Right ventricle myocardium inferior (tissue), 1 donor: ENCODE results near the gene HCN4. TPM values are rescaled to one million over a fixed set of nuclear protein-coding genes. Genes with fewer than 3 reads are reported as not detected.

Source experiments
- ATAC-seq: fragments of 200-7000 bp; cut with Tn5 transposase; one replicate; pipeline ENCODE4 v1.9.1; 2020; ENCODE audit warnings: mild to moderate bottlenecking, moderate library complexity
- DNase-seq: peaks from one replicate; pipeline ENCODE4 v3.0.0; 2021; ENCODE audit errors: missing footprints
- intact Hi-C: fragments of 100-400 bp; cut with DNase I; formaldehyde crosslinking; loops from one replicate; pipeline ENCODE4 v1.11.0; 2022
- total RNA-seq: library from RNA; stranded (reverse); fragmentation: NEBNext Ultra II Directional; extraction: Animal tissue kit (Norgen Biotek cat#: 25700); gene quantifications from one replicate; pipeline ENCODE4 v1.2.1, GENCODE V29; 2021
- donor health status: DM: no; HTN: yes; CAD: no; lungs with severe emphysema.

The HCN4 gene
- total RNA-seq, 1 donor from 2014 or later: 21.4 TPM

DNA sequence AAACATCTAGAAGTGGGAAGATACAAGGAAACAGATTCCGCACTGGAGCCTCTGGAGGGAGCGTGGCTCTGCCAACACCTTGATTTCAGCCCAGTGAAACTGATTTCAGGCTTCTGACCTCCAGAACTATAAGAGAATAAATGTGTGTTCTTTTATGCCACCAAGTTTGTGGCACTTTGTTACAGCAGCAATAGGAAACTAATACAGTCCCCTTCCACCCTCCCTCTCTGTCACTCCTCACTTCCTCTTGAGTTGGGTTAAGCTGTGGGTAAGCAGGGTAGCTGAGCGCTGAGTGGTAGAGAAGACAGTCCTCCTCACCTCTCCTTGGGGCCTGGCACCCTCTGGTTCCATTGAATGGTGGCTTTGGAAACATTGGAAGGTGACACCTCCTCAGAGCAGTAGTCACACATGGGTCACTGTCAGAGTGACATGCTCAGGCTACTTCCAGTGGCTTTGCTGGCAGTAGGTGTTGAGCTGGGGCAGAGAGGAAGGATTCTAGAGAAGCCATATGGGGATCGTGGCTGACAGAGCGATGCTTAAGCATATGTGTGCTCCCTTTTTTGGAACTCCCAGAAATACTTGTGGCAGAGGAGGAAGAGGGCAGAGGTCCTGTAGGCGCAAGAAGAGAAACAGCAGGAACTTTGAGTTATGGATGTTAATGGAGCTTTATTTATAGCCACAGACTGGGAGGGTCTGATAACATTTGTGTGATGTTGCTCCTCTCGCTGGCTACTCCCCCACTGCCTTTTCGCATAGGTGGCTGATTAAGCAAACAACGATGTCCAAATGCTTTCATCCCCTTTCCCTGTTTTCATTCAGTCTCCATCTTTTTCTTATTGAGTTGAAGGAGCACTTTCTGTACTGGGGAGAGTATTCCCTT lies 14.8 kb upstream of the HCN4 start:
- ATAC-seq (peak; percentile 21), DNase-seq (no peak)
- intact Hi-C loops: no loop called here

DNA sequence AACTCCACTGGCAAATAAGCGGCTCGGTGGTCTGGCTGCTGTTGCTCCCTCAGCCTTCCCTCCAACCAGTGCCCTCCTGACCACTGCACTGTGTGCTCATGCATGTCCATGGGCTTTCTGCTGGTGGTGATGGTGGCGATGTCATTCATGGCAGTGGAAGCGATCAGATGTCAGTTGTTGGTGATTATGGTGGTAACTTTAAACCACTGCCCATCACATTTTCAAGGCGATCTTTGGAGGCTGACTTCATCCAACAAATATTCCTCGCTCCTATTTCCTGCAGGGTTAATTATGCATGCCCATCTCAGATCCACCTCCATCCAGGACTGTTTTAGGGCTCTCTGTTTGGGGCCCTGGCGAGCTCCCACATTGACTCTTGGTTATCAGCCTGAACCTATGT lies 13.4 kb upstream of the HCN4 start:
- no peak for ATAC-seq
- intact Hi-C loops: no loop called here
- DNase-seq: no peak

DNA sequence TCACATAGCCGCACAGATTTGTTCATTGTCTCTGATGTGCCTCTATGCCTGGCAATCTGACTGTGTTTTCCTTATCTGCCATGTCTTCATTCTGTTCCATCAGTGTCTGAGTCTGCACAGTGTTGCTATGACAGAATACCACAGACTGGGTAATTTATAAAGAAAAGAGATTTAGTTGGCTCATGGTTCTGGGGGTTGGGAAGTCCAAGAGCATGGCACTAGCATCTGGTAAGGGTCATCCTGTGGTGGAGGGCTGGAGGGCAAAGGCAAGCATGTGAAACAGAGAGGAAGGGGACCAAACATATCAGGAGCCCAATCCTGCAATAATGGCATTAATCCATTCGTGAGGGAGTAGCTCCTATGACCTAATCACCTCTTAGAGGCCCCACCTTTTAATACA lies 11.9 kb upstream of the HCN4 start:
- intact Hi-C loops: no loop called here
- no peak for ATAC-seq

DNA sequence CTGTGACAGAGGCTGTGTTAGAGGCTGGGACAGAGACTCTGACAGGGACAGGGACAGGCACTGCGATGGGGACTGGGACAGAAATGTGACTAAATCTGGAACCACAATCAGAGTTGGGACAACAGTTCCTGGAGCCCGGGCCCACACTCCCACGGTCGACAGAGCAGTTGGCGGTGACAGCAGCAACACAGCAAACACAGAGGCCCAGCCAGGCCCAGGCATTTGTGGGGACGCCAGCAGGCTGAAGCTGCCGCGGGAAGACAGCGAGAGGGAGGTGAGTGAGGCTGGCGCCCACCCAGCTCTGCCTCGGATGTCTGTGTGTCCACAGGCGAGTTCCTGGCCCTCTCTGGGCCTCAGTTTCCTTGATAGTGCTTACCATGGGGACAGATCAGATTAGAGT lies 9.3 kb upstream of the HCN4 start:
- ATAC-seq: peak; percentile 38
- DNase-seq: no peak

More for the DNA sequence above, 11.9 kb upstream of the HCN4 start:
- DNase-seq: no peak

DNA sequence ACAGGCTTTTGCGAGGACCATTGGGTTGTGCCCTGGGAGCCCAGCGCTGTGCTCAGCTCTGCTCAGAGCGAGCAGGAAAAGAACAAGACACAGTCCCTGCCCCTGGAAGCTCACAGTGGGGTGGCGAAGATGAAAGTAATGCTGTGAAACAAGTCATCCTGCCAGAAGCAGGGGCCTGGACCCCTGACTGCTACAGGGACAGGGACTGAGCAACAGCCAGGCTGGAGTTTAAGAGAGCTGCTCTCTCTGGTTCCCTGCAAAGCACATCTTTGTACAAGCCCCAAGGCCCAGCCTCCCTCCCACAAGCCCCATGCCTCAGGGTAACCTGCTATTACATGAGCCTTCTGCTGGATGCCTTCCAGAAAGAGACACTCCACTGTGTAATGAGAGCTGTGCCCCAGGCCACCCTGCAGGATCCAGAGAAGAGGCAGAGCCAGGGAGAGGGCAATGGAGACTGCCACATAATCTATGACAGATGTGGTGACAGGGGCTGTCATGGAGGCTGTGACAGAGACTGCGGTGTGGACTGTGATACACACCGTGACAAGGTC lies 7.1 kb upstream of the HCN4 start:
- intact Hi-C loops: loop anchor here (2.0 kb wide), 1 partner anchor 19 kb away; no protein-coding TSS in a partner anchor
- no peak for DNase-seq
- peak; percentile 65 for ATAC-seq

More for the DNA sequence above, 9.3 kb upstream of the HCN4 start:
- intact Hi-C loops: no loop called here

DNA sequence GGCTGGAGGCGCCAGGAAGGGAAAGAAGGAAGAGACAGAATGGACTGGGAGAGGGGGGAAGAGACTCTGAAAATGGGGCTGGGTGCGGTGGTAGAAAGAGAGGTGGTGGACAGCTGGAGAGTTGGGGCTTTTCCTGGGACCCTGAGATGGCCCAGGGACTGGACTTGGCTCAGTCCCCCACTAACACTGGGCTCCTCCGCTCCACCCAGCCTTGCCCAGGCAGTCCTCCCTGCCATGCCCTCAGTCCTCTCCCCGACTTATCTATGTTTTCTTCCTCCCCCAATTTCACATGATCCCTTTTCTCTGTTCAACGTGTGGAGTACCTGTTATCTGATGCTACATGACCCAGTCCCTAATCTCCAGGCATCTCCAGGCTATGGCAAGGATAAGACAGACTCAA lies 6.3 kb upstream of the HCN4 start:
- intact Hi-C loops: loop anchor here (2.0 kb wide), 1 partner anchor 20 kb away; no protein-coding TSS in a partner anchor
- ATAC-seq: peak; percentile 18

DNA sequence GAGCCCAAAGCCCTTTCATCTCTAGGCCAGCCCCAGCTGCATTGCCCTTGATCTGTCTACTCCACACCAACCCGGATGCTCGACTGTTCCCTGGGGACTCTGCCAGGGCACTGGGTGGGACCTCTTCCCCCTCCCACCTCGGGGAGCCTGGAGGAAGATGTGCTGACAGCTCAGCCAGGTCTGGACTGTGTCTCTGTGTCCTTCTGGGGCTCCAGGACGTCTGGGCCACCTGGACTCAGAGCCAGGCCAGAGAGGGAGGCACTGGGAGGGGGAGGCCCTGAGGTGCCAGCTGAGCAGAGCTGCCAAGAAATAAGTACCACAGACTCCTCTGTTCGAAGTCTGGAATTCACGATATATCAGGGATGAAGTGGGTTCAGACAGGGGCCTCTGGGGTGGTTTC lies 5.8 kb upstream of the HCN4 start:
- intact Hi-C loops: loop anchor here (2.0 to 5.0 kb wide), 2 partner anchors 20 to 143 kb away; no protein-coding TSS in a partner anchor
- ATAC-seq: peak; percentile 93
- DNase-seq: peak; percentile 85

More for the DNA sequence above, 6.3 kb upstream of the HCN4 start:
- DNase-seq: no peak

DNA sequence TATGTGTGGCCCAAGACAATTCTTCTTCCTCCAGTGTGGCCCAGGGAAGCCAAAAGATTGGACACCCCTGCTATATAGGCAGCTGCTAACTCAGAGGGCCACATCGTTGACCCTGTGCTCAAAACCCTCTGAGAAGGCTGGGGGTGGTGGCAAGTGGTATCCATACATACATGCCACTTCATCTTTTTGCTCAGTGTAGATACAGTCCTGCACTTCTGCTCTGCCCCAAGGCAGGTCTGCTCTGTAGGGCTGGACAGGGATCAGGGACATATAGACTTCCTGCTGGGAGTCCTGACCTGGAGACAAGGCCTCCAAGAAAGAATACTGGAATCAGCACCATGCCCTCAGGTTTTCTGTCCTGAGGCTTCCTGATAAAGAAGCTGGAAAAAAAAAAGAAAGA lies 4.5 kb upstream of the HCN4 start:
- intact Hi-C loops: loop anchor here (5.0 kb wide), 1 partner anchor 144 kb away; no protein-coding TSS in a partner anchor
- no peak for ATAC-seq
- DNase-seq: no peak

DNA sequence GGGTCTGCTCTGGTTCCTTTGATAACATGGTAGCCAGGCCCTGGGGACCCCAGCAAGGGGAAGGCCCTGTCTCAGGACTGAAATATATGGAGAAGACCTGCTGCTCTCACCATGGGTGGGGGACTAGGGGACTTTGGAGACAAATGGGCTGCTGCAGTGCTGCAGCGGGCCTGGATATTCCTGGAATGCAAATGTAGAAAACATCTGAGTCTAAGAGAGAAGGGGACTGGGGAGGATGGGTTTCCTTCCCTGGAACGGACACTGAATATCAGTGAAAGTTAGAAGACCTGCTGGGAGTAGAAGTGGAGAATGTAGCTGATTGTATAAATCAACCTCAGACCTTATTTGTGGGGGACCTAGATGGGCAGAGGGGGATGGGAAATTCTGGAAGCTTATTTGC lies 3.1 kb upstream of the HCN4 start:
- no peak for DNase-seq
- intact Hi-C loops: loop anchor here (5.0 kb wide), 1 partner anchor 145 kb away; no protein-coding TSS in a partner anchor
- ATAC-seq: no peak

DNA sequence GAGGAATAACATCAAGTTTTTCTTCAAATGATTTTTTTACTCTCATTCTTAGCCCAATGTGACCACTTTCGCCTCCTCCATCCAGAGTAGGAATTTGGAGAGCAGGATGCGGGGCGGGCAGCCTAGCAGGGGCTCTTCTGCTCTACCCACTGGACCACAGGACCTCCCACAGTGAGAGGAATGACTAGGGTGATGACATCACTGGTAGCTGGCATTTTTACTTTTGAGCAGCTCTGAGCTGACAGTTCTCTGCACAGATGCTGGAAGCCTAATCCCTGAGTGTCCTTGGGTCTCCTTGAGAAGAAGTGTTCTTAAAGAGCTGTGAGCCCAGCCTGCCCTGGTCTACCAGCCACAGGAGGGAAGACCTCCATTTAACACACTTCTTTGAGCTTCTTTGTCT lies 1.4 kb upstream of the HCN4 start:
- DNase-seq (no peak), ATAC-seq (no peak)
- intact Hi-C loops: loop anchor here (5.0 kb wide), 1 partner anchor 147 kb away; no protein-coding TSS in a partner anchor

DNA sequence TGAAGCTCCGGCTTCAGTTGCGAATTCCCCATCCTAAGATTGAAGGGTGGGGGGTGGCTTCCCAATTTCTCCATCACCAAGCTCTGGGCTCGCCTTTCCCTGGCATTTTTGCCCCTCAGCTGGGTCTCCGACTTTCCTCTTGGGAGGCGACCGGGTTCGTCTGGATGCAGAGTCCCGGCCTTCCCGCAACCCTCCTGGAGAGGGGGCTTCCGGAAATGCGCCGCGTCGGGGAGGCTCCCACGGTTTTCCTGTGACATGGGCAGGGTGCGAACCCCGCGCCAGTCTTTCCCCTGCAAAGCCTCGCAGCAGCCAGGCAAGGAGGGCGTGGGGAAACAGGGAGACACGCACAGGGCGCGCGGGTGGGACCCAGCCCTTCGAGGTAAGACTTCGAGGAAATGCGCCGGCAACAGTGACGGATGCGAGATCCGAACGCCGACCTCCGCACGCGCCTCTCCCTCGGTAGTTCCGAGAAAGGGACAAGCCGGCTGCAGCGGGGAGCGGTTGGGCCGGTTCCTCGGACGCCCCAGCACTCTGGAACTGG lies 466 bp upstream of the HCN4 start:
- intact Hi-C loops: loop anchor here (5.0 to 10.0 kb wide), 2 partner anchors 62 to 266 kb away; partner anchors contain the start of gene NPTN
- ATAC-seq (no peak), DNase-seq (no peak)

DNA sequence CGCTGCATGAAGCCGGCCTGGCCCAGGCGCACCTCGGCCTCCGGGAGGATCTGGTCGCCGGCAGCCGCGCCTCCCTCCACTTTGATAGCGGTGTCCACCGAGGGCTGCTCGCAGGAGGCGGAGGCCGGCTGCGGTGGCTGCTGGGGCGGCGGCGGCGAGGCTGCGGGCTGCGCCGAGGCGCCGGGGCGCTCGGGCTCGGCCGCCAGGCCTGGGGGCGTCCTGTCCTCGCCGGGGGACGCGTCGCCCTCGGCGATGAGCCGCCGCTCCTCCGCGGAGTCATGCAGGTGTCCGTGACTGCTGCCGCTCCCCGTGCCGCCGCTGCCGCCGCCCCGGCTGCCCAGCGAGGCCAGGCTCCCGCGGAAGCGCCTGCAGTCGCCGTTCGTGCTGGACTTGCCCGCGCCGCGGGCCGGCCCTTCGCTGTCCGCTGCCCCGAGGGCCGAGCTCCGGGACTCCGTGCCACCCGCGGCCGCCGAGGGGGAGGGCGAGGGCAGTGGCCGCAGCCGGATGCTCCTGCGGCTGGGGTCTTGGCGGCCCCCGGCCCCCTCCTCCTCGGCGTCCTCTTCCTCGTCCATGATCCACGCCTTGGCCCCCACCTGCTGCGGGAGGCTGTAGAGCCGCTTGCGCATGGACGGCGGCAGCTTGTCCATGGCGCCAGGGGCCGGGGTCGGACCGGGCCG lies 996 bp downstream of the HCN4 start:
- DNase-seq (no peak), ATAC-seq (no peak)
- intact Hi-C loops: loop anchor here (5.0 to 10.0 kb wide), 2 partner anchors 60 to 267 kb away; partner anchors contain the start of gene NPTN

DNA sequence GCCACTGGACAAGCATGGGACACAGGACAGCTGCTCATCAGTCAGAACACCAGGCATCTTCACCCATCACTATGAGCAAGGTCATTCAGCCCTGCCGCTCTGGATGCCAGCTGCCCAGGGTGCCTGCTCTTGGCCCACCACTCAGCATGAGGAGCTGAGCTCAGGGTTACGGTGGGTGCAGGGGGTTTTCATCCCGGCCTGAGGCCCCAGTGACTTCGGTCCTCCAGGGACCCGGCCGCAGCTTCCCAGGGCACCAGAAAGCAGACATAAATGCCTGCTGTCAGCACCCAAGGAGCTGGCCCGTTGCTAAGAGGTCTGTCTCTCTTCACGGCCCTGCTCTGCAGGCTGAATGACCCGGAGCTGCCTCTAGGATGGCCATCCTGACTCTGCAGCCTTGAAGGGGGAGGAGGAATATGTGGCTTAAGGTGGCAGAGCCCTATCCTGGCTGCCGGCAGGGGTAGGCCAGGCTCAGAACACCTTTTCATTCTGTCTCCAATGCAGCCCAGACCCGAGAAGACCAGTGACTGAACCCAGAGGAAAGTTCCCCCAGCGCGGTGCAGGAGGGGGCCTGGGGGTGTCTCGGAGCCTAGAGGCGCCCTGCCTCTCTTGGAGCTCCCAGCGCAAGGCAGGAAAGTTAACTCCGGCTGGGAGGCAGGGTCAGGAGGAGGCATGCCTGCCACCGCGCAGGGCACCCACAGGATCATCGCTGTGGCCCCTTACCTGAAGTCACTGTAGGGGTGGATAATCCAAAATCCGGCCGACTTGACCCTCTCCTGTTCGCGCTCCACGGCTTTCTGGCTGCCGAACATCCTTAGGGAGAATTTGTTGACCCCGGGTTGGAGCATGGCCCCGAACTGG lies 1.8 kb downstream of the HCN4 start:
- no peak for DNase-seq
- intact Hi-C loops: loop anchor here (5.0 to 10.0 kb wide), 2 partner anchors 60 to 268 kb away; partner anchors contain the start of gene NPTN
- peak; percentile 49 for ATAC-seq

DNA sequence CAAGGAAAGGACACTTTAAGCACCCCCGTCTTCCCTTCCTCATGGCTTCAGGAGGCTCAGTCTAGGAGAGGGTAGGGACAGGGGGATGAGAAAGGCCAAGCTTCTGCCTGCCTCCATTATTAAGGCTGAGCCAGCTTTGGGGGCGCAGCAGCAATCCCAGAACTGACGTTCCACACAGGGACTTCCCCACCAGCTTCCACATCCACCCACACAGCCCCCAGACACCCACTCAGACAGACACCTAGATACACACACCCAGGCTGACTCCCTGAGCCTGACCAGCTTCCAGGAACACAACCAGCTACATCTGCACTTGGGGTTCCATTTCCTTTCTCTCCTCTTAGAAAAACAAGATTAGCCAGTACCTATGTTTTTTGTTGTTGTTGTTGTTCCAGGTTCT lies 4.7 kb downstream of the HCN4 start:
- intact Hi-C loops: loop anchor here (10.0 kb wide), 1 partner anchor 271 kb away; the partner anchor contains the start of gene NPTN
- ATAC-seq: no peak
- no peak for DNase-seq

DNA sequence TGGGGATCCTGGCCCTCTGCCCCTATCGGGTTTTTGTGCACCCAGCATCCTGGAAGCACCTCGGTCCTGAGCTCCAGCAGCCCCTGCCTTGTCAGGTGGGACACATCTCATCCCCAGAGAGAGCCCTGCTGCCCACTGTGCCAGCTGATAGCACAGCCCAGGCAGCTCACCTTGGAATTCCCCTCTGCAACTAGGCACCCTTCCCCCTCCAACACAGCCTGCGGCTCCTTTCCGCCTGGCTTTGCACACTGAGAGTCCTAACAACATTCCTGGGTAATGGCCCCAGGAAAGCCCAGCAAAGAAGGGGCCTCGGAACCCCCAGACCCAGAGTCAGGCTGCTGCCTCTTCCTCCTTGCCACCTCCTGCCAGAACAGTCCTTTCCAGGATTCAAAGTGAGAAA lies 5.9 kb downstream of the HCN4 start:
- no peak for DNase-seq
- intact Hi-C loops: loop anchor here (10.0 kb wide), 1 partner anchor 272 kb away; the partner anchor contains the start of gene NPTN
- no peak for ATAC-seq

DNA sequence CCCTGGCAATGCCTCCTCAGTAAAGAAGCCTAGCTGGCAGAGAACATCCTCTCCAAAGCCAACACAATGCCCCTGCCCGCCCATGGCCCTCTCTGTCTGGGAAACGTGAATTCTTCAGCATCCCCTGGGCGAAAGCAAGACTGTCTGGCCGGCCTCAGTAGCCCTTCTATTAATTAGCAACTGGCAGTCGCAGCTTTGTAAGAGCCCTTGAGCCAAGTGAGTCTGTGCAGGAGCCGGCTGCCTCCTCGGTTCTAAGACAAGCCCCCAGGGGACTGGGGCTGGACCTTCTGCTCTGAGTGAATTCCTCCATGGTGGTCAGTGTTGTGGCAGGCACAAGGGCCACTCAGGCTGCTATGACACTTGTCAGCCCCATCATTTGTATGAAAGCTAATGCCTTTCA lies 7.4 kb downstream of the HCN4 start:
- intact Hi-C loops: loop anchor here (10.0 kb wide), 1 partner anchor 273 kb away; the partner anchor contains the start of gene NPTN
- DNase-seq (no peak), ATAC-seq (no peak)

DNA sequence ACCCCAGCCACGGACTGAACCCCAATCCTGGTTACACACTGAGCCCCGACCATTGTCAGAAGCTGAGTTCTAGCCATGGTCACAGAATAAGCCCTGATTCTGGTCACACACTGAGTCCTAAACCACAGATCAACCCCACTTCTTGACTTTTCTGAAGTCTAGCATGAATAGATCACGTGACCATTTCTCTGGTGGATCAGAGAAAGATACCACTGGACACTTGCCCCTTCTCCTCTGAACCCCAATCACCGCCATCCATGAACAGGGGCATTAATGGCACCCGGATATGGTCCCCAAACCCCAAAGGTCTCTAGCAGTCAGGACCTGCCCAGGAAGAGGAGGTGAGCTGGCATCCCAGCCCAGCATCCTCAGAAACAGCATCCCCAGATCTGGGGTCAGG lies 9.1 kb downstream of the HCN4 start:
- intact Hi-C loops: loop anchor here (10.0 kb wide), 1 partner anchor 275 kb away; the partner anchor contains the start of gene NPTN
- DNase-seq (no peak), ATAC-seq (no peak)
